ENCODE data around the gene AP1G2.

AP1G2 gene

DNA sequence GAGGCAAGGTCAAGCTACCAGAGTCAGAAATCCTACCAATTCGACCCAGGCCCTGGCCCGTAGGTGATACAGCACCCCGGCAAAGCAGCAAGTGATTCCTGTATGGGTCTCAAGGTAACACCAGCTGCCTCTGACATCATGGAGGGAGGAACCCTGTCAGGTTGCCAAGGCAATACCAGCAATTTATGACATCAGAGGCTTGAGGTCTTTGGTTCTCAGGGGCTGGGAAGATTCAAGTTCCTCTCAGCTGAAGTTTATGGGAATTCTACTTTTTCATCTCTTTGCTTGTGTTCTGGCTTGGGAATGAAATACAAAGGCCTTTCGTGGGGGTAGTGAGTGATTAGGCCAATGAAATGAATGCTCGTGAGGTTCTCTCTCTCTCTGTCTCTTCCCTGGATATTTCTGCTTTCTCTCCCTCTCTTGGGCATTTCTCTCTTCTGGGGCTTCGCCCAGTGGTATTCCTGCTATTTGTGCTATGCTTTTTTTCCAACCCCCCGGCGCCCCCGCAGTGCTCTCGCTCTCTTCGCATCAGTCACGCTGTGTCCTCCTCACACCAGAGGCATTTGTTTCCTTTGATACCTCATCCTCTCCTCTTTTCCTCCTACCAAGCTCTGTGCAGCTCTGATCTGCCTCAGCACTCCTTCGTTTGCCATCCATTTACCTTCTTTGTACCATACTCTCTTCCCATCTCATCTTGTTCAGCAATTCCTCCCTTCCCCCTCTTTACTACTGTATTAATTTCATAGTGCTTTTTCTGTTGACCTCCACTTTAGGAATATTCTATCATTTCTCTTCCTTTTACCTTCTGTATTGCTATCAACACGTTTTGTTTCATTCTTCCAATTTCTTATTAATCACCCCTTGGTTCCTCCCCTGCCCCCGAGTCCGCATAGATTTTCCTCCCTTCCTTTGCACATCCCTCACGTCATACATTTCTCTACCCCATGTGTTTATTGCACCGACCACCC, 19.0 kb downstream of the AP1G2 start:
- Histone ChIP-seq H3K4me1 (peaks cover 0 to 18% (median 14%) of the 10 kb centered on the region in 4 donors), H3K9me3 (no peaks in the 10 kb centered on the region), H3K4me3 (no peak overlapping the region), H3K27me3 (no peaks in the 10 kb centered on the region), H3K36me3 (no peaks in the 10 kb centered on the region), H3K27ac (no peak overlapping the region)
- DNase-seq: no peak
- TF ChIP-seq, protein P1, sequence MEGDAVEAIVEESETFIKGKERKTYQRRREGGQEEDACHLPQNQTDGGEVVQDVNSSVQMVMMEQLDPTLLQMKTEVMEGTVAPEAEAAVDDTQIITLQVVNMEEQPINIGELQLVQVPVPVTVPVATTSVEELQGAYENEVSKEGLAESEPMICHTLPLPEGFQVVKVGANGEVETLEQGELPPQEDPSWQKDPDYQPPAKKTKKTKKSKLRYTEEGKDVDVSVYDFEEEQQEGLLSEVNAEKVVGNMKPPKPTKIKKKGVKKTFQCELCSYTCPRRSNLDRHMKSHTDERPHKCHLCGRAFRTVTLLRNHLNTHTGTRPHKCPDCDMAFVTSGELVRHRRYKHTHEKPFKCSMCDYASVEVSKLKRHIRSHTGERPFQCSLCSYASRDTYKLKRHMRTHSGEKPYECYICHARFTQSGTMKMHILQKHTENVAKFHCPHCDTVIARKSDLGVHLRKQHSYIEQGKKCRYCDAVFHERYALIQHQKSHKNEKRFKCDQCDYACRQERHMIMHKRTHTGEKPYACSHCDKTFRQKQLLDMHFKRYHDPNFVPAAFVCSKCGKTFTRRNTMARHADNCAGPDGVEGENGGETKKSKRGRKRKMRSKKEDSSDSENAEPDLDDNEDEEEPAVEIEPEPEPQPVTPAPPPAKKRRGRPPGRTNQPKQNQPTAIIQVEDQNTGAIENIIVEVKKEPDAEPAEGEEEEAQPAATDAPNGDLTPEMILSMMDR (IDR thresholded peaks at IDR 0.05): no peak
- intact Hi-C loops (cut with DNase I; ENCODE audit: low total_unique reads): no loop called here

DNA sequence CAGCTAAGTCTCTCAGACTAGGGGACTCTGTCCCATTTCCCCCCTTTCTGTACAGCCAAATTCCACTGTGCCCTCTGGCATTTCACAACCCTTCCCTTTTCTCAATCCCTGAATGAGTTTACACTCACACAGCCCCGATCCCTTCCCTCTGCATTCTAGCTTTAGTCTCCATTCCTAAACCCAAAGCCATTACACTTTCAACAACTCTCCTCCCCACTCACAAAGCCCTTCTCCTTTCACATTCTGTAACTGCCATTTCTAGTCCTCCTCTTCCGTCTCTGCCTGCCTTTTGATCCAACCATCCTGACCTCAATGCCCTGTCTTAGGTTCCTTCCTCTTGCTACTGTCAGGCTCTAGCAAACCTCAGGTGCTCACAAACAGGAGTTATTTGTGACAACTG, 19.7 kb downstream of the AP1G2 start:
- H3K4me1 ChIP-seq: peaks cover 0 to 18% (median 14%) of the 10 kb centered on the region in 4 donors
- no peak overlapping the region for H3K4me3 ChIP-seq
- no peak for DNase-seq
- H3K27me3 ChIP-seq: no peaks in the 10 kb centered on the region
- H3K36me3 ChIP-seq: no peaks in the 10 kb centered on the region
- intact Hi-C loops (cut with DNase I; ENCODE audit: low total_unique reads): no loop called here
- H3K9me3 ChIP-seq: no peaks in the 10 kb centered on the region
- H3K27ac ChIP-seq: no peak overlapping the region
- TF ChIP-seq, protein P1 (IDR thresholded peaks at IDR 0.05): no peak

DNA sequence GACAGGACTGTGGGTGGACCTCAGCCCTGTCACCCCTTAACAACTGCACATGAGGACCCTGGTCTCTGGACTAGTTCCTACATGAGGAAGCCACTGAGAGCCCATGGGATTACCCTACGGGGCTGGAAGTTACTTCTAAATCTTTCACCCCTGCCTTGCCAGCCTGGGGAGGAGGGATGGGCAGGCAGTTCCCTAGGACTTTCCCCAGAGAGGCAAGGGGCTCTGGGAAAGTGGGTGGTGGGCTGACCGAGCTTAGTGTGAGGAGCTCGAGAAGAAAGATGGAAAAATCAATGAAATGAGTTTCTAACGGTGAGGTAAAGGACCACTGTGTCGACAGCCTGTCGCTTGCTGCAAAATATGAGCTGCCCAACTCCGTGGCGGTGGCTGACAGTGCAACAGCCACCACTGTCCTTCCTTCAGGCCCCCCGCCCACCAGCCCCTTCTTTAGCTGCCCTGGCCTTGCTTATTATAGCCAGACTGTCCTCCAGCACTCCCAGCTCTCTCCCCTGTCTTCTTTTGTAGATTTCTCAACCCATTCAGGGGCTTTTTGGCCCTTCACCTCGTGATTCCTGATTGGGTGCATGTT, 21.0 kb downstream of the AP1G2 start:
- no peak for DNase-seq
- H3K36me3 ChIP-seq: no peaks in the 10 kb centered on the region
- TF ChIP-seq, protein P1 (IDR thresholded peaks at IDR 0.05): no peak
- no peak overlapping the region for H3K27ac ChIP-seq
- H3K9me3 ChIP-seq: no peaks in the 10 kb centered on the region
- intact Hi-C loops (cut with DNase I; ENCODE audit: low total_unique reads): no loop called here
- H3K4me3 ChIP-seq: no peak overlapping the region
- no peaks in the 10 kb centered on the region for H3K27me3 ChIP-seq
- H3K4me1 ChIP-seq: peaks cover 0 to 13% (median 10%) of the 10 kb centered on the region in 4 donors

DNA sequence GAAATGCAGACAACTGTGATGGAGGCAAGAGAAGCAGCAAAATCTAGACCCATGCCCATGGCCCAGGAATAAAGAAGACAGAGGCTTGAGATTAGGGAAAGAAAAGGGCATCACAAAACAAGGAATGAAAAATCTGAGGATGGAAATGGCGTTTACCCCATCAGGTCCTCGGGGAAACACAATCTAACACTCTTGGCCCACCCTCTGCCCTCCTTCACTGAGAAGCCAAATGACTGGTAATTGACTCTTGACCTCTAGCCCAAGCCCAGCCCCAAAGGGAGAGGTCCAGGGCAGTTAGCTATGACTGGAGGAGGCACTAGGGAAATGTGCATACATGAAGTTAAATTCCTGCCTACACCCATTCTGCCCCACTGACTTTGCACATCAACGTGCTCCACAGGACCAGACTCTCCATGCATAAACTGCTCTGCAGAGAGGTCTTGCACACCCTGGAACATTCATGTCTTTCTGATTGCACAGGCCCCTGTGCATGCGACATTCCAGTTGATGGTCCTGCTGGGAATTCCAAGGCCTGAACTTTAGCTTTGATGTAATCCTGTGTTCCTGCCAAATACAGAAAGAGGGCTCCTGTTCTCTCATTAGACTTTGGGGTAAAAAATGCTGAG, 21.7 kb downstream of the AP1G2 start:
- DNase-seq: no peak
- no peaks in the 10 kb centered on the region for H3K9me3 ChIP-seq
- H3K27me3 ChIP-seq: no peaks in the 10 kb centered on the region
- TF ChIP-seq, protein P1 (IDR thresholded peaks at IDR 0.05): no peak
- H3K4me3 ChIP-seq: no peak overlapping the region
- H3K4me1 ChIP-seq: peaks cover 0 to 9% (median 7%) of the 10 kb centered on the region in 4 donors
- no peaks in the 10 kb centered on the region for H3K36me3 ChIP-seq
- intact Hi-C loops (cut with DNase I; ENCODE audit: low total_unique reads): no loop called here
- no peak overlapping the region for H3K27ac ChIP-seq

DNA sequence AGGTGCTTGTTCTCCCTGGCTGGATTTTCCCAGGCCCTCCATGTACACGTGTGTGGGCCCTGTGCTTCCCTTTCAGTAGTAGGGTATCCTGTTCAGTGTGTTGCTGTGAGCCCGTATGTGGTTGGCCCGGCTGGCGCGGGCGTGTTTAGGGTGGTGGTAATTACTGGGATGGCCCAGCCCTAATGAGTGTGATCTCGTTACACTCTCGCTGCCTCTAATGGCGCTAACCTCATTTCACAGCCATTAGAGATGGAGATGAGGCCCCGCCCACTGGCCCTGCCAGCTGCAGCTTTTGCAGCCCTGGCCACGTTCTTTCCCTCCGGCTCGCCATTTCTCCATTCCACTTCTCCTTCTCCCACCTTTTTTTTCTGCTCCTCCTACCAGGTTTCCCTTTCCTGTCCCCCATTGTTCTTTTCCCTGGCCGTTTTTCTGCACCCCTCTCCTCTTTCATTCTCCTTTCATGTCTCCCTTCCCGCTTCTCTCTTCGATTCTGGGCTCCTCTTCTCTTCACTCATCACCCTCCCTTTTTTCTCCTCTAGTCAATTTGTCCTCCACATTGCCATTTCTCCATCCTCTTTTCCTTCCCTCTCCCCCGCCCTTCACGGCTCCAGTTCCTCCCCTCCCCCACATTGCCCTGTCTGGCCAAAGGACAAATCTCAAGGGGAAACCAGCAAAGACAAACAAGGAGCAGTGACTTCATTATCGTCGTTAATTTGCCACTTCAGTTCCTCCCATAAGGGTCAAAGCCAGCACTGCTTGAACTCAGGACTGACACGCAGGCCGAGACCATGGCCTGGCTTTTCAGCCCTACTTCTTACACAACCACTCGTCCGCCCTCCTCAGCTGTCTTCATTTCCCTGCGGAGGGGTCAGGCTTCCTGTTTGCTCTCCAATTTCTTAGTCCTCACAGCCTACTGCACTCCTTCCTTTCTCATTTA, 22.8 kb downstream of the AP1G2 start:
- Histone ChIP-seq H3K4me3 (no peak overlapping the region), H3K36me3 (no peaks in the 10 kb centered on the region), H3K9me3 (no peaks in the 10 kb centered on the region), H3K4me1 (no peaks in the 10 kb centered on the region), H3K27me3 (no peaks in the 10 kb centered on the region), H3K27ac (no peak overlapping the region)
- intact Hi-C loops (cut with DNase I; ENCODE audit: low total_unique reads): no loop called here
- peak in 1 of 2 donors; percentile 43 for DNase-seq
- TF ChIP-seq, protein P1 (IDR thresholded peaks at IDR 0.05): no peak

All from tibial artery (tissue), 4 donors.